Pancreas (tissue), 10 donors: ENCODE measurements around the gene IL21R. TPM values are rescaled to one million over a fixed set of nuclear protein-coding genes. Genes with fewer than 3 reads are reported as not detected.

Experiments
- ATAC-seq, 4 donors: fragments of 200-7000 bp; cut with Tn5 transposase; one replicate each; pipeline versions ENCODE4 v1.8.0 to v1.9.1; 2020; ENCODE audit warnings: mild to moderate bottlenecking in 4 of 4, moderate library complexity in 4 of 4
- DNase-seq, 6 donors: peaks; one replicate each; pipeline ENCODE4 v3.0.0-alpha.2; 2020
- FAIRE-seq: peaks from 2 replicates; lab custom pipeline; 2012; peaks lifted over from hg19 to GRCh38; lab: Jason Lieb, UNC
- H3K27ac ChIP-seq, 4 donors: fragments of 200-600 bp; sonication (generic); 1 replicate in 3 of 4; 2 replicates in 1 of 4; pipeline versions ENCODE4 v1.5.0 to v1.8.0; 2020
- H3K27me3 ChIP-seq, 4 donors: fragments of 200-600 bp; one replicate each; pipeline ENCODE4 v1.8.0; 2021
- H3K36me3 ChIP-seq, 3 donors: fragments of 200-600 bp; sonication (generic) in 1 of 3; one replicate each; pipeline versions ENCODE4 v1.5.0 to v1.8.0; 2020 to 2021
- H3K4me1 ChIP-seq, 3 donors: fragments of 200-600 bp; one replicate each; pipeline ENCODE4 v1.8.0; 2021
- H3K4me3 ChIP-seq, 4 donors: fragments of 200-600 bp; sonication (generic) in 2 of 4; one replicate each; pipeline versions ENCODE4 v1.5.0 to v1.8.0; 2020 to 2021
- H3K9me3 ChIP-seq, 4 donors: fragments of 200-600 bp; one replicate each; pipeline ENCODE4 v1.8.0; 2021
- CTCF ChIP-seq, 4 donors: fragments of 200-600 bp; sonication (generic) in 3 of 4; IDR thresholded peaks; one replicate each; pipeline versions ENCODE4 v1.5.0 to v1.8.0; 2021; ENCODE audit warnings: antibody characterized with exemption in 4 of 4
- WGBS, 2 donors: extraction: QIAGEN DNeasy Blood & Tissue Kit; methylation state at CpG; one replicate each; pipeline ENCODE4 v1.1.7; 2013; 5-methylcytosine and 5-hydroxymethylcytosine counted together
- intact Hi-C, 3 donors: fragments of 100-400 bp; cut with DNase I; formaldehyde crosslinking; loops; one replicate each; pipeline versions ENCODE4 v1.11.1 to v1.14.2; 2022
- polyA plus RNA-seq, 2 donors: library from polyadenylated mRNA; stranded (reverse); fragments of 200-250 nt; gene quantifications; one replicate each; pipeline ENCODE4 v1.2.3, GENCODE V29; 2013
- total RNA-seq, 6 donors: library from RNA; stranded (reverse); fragmentation: NEBNext Ultra II Directional in 4 of 6; extraction: Animal tissue kit (Norgen Biotek cat#: 25700) in 4 of 6; gene quantifications; one replicate each; pipeline versions ENCODE4 v1.2.1 to v1.2.4, GENCODE V29; 2021 to 2023
- donor health status: healthy with polysubstance abuse.
- donor health status: DM: no; HTN: no; CAD: no; lungs with moderate emphysema.
- donor health status: DM: no; HTN: no; CAD: no.
- donor health status: control.
- donor health status: control.
- donor health status: Bipolar disorder and iron deficiency.
- donor health status: DM: yes; HTN: yes; CAD: no.
- donor health status: DM: no; HTN: no; CAD: no.
- donor health status: DM: no; HTN: no; CAD: no.
- donor health status: DM: yes; HTN: yes; CAD: no.

Gene IL21R
- total and polyA plus RNA-seq, 8 donors, result 0.08 to 0.79 (median 0.31) TPM; not detected in 2

- H3K36me3 ChIP-seq, result peaks cover 13 to 90% (median 55%) of the 10 kb centered on the region in 3 donors
- H3K27ac ChIP-seq, result no peak overlapping the region
- H3K27me3 ChIP-seq, result no peaks in the 10 kb centered on the region
- intact Hi-C loops, result no loop called here
- no peak for DNase-seq
- TF ChIP-seq CTCF (IDR thresholded peaks at IDR 0.05), result no peak
- WGBS, 2 donors, result 86 to 94% methylated on average over 9 of the region's 9 CpGs
- no peaks in the 10 kb centered on the region for H3K9me3 ChIP-seq
- no peak overlapping the region for H3K4me3 ChIP-seq
- ATAC-seq, result no peak
- no peak for FAIRE-seq
- no peaks in the 10 kb centered on the region for H3K4me1 ChIP-seq
Observed at GRCh38 chr16:27498031-27498825, 96.3 kb downstream of the IL21R start.

GRCh38 chr16:27498916-27499658, 97.1 kb downstream of the IL21R start:
- intact Hi-C loops, result no loop called here
- no peak overlapping the region for H3K27ac ChIP-seq
- no peak for DNase-seq

GRCh38 chr16:27499659-27500055, 97.7 kb downstream of the IL21R start:
- 92 to 93% methylated on average over 9 of the region's 9 CpGs for WGBS, 2 donors
- FAIRE-seq (no peak), ATAC-seq (peak in 2 of 4 donors; percentile 18 to 31), DNase-seq (no peak)
- H3K27ac ChIP-seq, result no peak overlapping the region
- no peak for TF ChIP-seq CTCF (IDR thresholded peaks at IDR 0.05)
- H3K4me3 ChIP-seq, result no peak overlapping the region
- no peaks in the 10 kb centered on the region for H3K27me3 ChIP-seq
- peaks cover 13 to 95% (median 52%) of the 10 kb centered on the region in 3 donors for H3K36me3 ChIP-seq
- intact Hi-C loops, result no loop called here
- no peaks in the 10 kb centered on the region for H3K4me1 ChIP-seq
- H3K9me3 ChIP-seq, result no peaks in the 10 kb centered on the region

More at GRCh38 chr16:27498916-27499658, 97.1 kb downstream of the IL21R start:
- peak in 2 of 4 donors; percentile 37 to 46 for ATAC-seq
- 87 to 88% methylated on average over 14 of the region's 14 CpGs for WGBS, 2 donors
- TF ChIP-seq CTCF (IDR thresholded peaks at IDR 0.05), result no peak
- Histone ChIP-seq H3K9me3 (no peaks in the 10 kb centered on the region), H3K4me1 (no peaks in the 10 kb centered on the region), H3K4me3 (no peak overlapping the region), H3K36me3 (peaks cover 13 to 95% (median 52%) of the 10 kb centered on the region in 3 donors), H3K27me3 (no peaks in the 10 kb centered on the region)
- no peak for FAIRE-seq

- no peaks in the 10 kb centered on the region for H3K4me1 ChIP-seq
- no peak for DNase-seq
- intact Hi-C loops, result no loop called here
- H3K27me3 ChIP-seq, result no peaks in the 10 kb centered on the region
- TF ChIP-seq CTCF (IDR thresholded peaks at IDR 0.05), result no peak
- no peak overlapping the region for H3K4me3 ChIP-seq
- no peak for FAIRE-seq
- H3K27ac ChIP-seq, result no peak overlapping the region
- H3K36me3 ChIP-seq, result peaks cover 17 to 97% (median 59%) of the 10 kb centered on the region in 3 donors
- WGBS, 2 donors, result 89 to 93% methylated on average over 3 of the region's 3 CpGs
- H3K9me3 ChIP-seq, result no peaks in the 10 kb centered on the region
- ATAC-seq, result no peak
Observed at GRCh38 chr16:27500801-27501200, 98.8 kb downstream of the IL21R start.

Other genes starting within 250 kb of the IL21R start
- 1 to 10 TPM; 4.7 to 7.4 (median 6.3) TPM for gene KDM8, start 198.6 kb upstream of the IL21R start, total RNA-seq
- 10 to 100 TPM; 12.4 to 17.7 TPM for gene KDM8, start 198.6 kb upstream of the IL21R start, polyA plus RNA-seq
- 10 to 100 TPM; 27.6 to 37.7 (median 31.7) TPM for gene NSMCE1, start 133.4 kb upstream of the IL21R start, total RNA-seq
- 10 to 100 TPM; 30.0 to 37.9 TPM for gene NSMCE1, start 133.4 kb upstream of the IL21R start, polyA plus RNA-seq
- 10 to 100 TPM; 16.0 to 58.7 (median 19.7) TPM for gene IL4R, start 88.2 kb upstream of the IL21R start, total RNA-seq
- gene IL4R, start 88.2 kb upstream of the IL21R start, polyA plus RNA-seq, result 10 to 100 TPM; 38.1 to 49.7 TPM
- gene GTF3C1, start 147.7 kb downstream of the IL21R start, total RNA-seq, result 10 to 100 TPM; 31.5 to 52.0 (median 40.1) TPM
- gene GTF3C1, start 147.7 kb downstream of the IL21R start, polyA plus RNA-seq, result 100 to 1,000 TPM in 1 of 2 donors, 10 to 100 TPM in 1; 98.3 to 113 TPM
- 10 to 100 TPM; 14.3 to 26.7 (median 16.1) TPM for gene KATNIP, start 148.0 kb downstream of the IL21R start, total RNA-seq
- 10 to 100 TPM; 10.8 to 20.1 TPM for gene KATNIP, start 148.0 kb downstream of the IL21R start, polyA plus RNA-seq